Muscle layer of duodenum (tissue), 2 donors: ENCODE results near the gene STAT6.
A peak's percentile ranks its signal among the peaks of the same experiment; 100 is the strongest.

Experiments used
- H3K27ac ChIP-seq: one replicate; pipeline ENCODE4 v1.7.0; 2013; ENCODE audit warnings: mild to moderate bottlenecking, low read length
- H3K27me3 ChIP-seq: one replicate; pipeline ENCODE4 v1.7.0; 2013; ENCODE audit warnings: low read depth, mild to moderate bottlenecking, control low read depth, low read length
- H3K36me3 ChIP-seq, 2 donors: one replicate each; pipeline ENCODE4 v1.7.0; 2013; ENCODE audit warnings: low read length in 2 of 2, control low read depth in 1 of 2, mild to moderate bottlenecking in 1 of 2; ENCODE audit not compliant: insufficient read depth in 2 of 2, control insufficient read depth in 1 of 2
- H3K4me1 ChIP-seq, 2 donors: one replicate each; pipeline ENCODE4 v1.7.0; 2013; ENCODE audit warnings: low read length in 2 of 2, mild to moderate bottlenecking in 2 of 2, control low read depth in 1 of 2, moderate library complexity in 1 of 2; ENCODE audit not compliant: insufficient read depth in 2 of 2, control insufficient read depth in 1 of 2
- H3K4me3 ChIP-seq, 2 donors: one replicate each; pipeline ENCODE4 v1.7.0; 2013; ENCODE audit warnings: low read length in 2 of 2, low read depth in 1 of 2, mild to moderate bottlenecking in 1 of 2
- H3K9me3 ChIP-seq, 2 donors: one replicate each; pipeline ENCODE4 v1.7.0; 2013; ENCODE audit warnings: low read length in 2 of 2, control low read depth in 1 of 2, mild to moderate bottlenecking in 1 of 2; ENCODE audit not compliant: control insufficient read depth in 1 of 2
- donor health status: healthy.

The STAT6 gene, protein sequence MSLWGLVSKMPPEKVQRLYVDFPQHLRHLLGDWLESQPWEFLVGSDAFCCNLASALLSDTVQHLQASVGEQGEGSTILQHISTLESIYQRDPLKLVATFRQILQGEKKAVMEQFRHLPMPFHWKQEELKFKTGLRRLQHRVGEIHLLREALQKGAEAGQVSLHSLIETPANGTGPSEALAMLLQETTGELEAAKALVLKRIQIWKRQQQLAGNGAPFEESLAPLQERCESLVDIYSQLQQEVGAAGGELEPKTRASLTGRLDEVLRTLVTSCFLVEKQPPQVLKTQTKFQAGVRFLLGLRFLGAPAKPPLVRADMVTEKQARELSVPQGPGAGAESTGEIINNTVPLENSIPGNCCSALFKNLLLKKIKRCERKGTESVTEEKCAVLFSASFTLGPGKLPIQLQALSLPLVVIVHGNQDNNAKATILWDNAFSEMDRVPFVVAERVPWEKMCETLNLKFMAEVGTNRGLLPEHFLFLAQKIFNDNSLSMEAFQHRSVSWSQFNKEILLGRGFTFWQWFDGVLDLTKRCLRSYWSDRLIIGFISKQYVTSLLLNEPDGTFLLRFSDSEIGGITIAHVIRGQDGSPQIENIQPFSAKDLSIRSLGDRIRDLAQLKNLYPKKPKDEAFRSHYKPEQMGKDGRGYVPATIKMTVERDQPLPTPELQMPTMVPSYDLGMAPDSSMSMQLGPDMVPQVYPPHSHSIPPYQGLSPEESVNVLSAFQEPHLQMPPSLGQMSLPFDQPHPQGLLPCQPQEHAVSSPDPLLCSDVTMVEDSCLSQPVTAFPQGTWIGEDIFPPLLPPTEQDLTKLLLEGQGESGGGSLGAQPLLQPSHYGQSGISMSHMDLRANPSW

DNA sequence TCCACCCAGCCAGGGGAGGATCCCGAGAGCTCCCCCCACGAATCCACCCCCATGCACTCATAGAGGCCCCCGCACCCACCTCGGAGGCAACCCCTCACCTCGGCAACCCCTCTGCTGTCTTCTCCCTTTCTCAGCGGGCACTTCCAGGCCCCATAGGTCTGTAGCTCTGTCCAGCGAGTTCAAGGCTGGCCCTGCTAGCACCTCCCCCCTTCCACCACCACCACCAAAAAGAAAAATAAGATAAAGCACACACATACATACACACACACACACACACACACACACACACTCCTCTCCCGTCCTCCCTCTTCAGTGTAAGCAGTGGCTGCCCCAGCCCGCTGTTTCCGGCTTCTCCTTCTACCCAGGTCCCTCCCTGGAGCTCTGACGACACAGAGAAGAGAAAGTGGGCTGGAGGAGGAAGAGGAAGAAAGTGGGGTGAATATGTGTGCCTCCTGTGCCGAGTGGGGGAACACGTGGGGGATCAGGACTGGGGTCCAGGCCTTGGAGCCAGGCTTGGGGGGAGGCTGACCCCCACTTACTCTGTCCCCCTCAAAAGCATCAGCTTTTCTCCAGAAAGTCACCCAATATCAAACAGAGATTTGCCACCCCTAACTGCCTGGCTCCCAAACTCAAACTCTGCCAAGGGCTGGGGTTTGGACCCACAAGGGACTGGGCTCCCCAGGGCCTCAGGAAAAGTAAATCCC, at the start of gene STAT6:
Gene STAT6, minus strand, starts transcription at position 332 of the 704 bp plus-strand sequence. CDS start 3,084 bp downstream, outside the sequence.
- Histone ChIP-seq H3K36me3 (peaks cover 17 to 21% of the 10 kb centered on the region in 2 donors), H3K27me3 (no peaks in the 10 kb centered on the region), H3K4me3 (peak within 1 kb of the TSS; percentile 93 to 95), H3K27ac (peak within 1 kb of the TSS; percentile 100), H3K4me1 (peaks cover 20 to 43% of the 10 kb centered on the region in 2 donors), H3K9me3 (no peaks in the 10 kb centered on the region)

DNA sequence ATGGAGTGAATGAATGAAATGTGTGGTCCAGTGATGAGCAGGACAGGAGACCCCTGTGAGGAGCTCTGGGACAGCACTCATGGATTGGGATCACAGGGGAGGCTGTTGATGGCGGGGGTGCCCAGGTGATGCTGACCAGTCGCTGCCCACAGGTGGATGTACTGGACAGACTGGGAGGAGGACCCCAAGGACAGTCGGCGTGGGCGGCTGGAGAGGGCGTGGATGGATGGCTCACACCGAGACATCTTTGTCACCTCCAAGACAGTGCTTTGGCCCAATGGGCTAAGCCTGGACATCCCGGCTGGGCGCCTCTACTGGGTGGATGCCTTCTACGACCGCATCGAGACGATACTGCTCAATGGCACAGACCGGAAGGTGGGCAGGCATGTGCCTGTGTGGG, 49.6 kb upstream of the STAT6 start:
- Histone ChIP-seq H3K27me3 (no peaks in the 10 kb centered on the region), H3K27ac (no peak overlapping the region), H3K4me3 (no peak overlapping the region), H3K9me3 (no peaks in the 10 kb centered on the region), H3K4me1 (peaks cover 0 to 19% of the 10 kb centered on the region in 2 donors), H3K36me3 (peaks cover 62 to 73% of the 10 kb centered on the region in 2 donors)

DNA sequence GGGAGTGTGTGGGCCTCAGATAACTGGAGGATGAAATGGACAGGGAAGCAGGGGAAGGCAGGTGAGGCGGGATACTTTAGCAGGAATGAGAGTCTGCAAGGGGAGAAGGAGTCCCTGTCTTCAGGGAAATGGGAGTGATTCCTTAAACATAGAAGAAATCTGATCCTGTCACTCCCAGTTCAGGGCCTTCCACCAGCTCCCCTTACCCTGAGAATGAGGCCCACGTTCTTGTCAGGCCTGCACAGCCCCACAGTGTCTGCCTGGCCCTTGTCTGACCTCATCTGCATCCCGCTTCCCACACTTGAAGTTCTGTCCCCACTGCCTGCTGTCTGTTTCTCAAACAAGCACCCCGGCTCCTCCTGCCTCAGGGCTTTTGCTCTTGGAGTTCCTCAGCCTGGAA, 48.9 kb upstream of the STAT6 start:
- peaks cover 64 to 74% of the 10 kb centered on the region in 2 donors for H3K36me3 ChIP-seq
- no peaks in the 10 kb centered on the region for H3K27me3 ChIP-seq
- no peaks in the 10 kb centered on the region for H3K9me3 ChIP-seq
- H3K4me3 ChIP-seq: no peak overlapping the region
- H3K4me1 ChIP-seq: peaks cover 0 to 19% of the 10 kb centered on the region in 2 donors
- no peak overlapping the region for H3K27ac ChIP-seq

DNA sequence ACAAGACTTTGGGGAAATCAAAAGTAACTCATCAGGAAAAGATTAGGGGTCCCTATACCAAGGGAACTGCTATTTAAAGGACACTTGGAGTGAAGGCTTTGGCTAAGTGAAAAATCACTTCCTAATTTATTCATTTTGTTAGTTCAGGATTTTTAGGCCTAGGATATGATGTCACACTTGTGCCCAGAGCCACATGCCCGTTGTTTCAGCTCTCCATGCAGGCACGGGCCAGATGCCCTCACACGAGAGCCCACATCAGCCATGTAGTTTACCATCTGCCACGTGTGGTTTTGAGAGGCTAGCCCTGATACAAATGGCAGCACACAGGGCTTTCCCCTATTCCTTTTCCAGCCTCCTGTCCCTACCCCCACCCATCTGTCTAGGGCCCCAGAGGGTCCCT, 48.1 kb upstream of the STAT6 start:
- Histone ChIP-seq H3K27me3 (no peaks in the 10 kb centered on the region), H3K9me3 (no peaks in the 10 kb centered on the region), H3K27ac (peak overlapping the region; percentile 13), H3K36me3 (peaks cover 64 to 74% of the 10 kb centered on the region in 2 donors), H3K4me1 (peaks cover 0 to 19% of the 10 kb centered on the region in 2 donors), H3K4me3 (no peak overlapping the region)

DNA sequence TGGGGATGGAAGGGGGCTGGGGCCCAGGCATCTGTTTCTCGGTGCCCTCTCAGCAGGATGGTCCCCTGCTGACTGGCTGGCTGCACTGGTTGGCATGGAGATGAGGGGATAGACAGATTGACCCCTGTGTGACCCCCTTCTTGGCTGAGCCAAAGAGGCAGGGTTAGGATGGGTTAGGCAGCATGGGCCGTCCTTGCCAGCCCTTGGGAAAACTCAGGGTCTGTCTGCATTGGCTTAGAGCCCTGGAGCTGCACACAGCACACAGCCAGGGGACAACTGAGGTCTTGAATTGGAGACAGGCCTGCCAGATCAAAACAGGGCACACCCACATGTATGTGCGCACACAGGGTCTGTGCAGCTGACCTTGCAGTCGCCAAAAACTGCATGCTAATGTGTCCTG, 47.5 kb upstream of the STAT6 start:
- no peaks in the 10 kb centered on the region for H3K9me3 ChIP-seq
- no peaks in the 10 kb centered on the region for H3K27me3 ChIP-seq
- H3K36me3 ChIP-seq: peaks cover 64 to 74% of the 10 kb centered on the region in 2 donors
- no peak overlapping the region for H3K4me3 ChIP-seq
- H3K27ac ChIP-seq: no peak overlapping the region
- H3K4me1 ChIP-seq: peaks cover 0 to 19% of the 10 kb centered on the region in 2 donors

DNA sequence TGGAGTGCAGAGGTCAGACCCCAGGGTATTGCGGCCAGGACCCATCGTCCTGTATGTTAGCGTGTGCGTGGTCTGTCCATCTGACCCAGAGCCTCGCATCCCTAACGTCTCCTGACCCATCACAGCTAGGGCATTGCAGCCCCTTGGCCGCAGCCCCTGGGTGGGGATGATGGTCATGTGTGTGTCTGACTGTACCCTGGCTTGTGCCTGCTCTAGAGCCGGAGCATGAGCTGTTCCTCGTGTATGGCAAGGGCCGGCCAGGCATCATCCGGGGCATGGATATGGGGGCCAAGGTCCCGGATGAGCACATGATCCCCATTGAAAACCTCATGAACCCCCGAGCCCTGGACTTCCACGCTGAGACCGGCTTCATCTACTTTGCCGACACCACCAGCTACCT, 47.0 kb upstream of the STAT6 start:
- no peaks in the 10 kb centered on the region for H3K27me3 ChIP-seq
- H3K4me1 ChIP-seq: peaks cover 1 to 19% of the 10 kb centered on the region in 2 donors
- no peak overlapping the region for H3K27ac ChIP-seq
- no peaks in the 10 kb centered on the region for H3K9me3 ChIP-seq
- H3K4me3 ChIP-seq: no peak overlapping the region
- H3K36me3 ChIP-seq: peaks cover 64 to 74% of the 10 kb centered on the region in 2 donors

DNA sequence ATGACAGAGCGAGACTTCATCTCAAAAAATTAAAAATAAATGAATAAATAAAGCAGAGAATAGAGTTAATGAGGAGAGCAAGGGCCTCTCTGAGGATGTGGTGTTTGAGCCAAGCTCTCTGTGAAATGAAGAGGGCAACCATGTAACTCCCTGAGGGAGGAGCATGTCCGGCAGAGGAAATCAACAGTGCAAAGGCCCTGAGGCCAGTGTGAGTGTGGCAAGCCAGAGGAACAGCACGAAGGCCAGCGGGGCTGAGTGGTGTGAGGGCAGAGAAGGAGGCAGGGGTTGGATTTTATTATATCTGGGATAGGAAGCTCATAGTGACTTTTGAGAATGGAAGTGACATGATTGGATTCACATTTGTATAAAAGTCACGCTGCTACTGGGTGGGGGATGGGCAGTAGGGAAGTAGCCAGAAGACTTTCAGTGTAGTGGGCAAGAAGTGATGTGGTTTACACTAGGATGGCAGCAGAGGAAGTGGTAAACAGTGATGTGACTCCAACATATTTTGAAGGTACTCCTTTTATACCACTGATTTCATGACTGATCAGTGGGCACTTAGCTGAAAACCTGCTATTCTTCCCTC, 46.5 kb upstream of the STAT6 start:
- no peaks in the 10 kb centered on the region for H3K27me3 ChIP-seq
- H3K4me3 ChIP-seq: no peak overlapping the region
- no peak overlapping the region for H3K27ac ChIP-seq
- peaks cover 60 to 71% of the 10 kb centered on the region in 2 donors for H3K36me3 ChIP-seq
- H3K9me3 ChIP-seq: no peaks in the 10 kb centered on the region
- peaks cover 6 to 19% of the 10 kb centered on the region in 2 donors for H3K4me1 ChIP-seq

DNA sequence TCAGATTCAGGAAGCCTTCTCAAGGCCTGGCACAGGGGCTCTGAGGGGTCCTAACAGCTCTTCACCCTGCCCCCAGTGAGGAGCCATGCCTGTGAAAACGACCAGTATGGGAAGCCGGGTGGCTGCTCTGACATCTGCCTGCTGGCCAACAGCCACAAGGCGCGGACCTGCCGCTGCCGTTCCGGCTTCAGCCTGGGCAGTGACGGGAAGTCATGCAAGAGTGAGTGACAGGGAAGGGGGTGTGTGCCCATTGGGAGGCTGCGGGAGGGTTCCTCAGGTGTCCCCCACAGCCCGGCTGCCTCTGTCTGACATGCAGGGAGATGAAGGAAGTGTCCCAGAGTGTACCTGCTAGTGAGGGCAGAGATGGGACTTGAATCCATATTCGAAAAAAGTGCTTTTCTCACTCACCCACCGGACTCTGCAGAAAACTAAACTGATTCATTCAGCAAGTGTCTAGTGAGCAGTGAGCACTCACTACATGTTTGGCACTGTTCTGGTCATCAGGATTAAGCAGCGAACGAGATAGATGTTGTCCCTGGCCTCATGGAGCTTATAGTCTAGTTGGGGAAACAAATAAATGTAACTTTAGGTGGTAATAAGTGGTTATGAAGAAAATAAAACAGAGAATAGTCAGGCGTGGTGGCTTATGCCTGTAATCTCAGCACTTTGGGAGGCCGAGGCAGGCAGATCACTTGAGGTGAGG, 45.7 kb upstream of the STAT6 start:
- H3K27me3 ChIP-seq: no peaks in the 10 kb centered on the region
- H3K27ac ChIP-seq: no peak overlapping the region
- H3K4me3 ChIP-seq: no peak overlapping the region
- no peaks in the 10 kb centered on the region for H3K9me3 ChIP-seq
- H3K4me1 ChIP-seq: peaks cover 7 to 26% of the 10 kb centered on the region in 2 donors
- H3K36me3 ChIP-seq: peaks cover 58 to 62% of the 10 kb centered on the region in 2 donors

DNA sequence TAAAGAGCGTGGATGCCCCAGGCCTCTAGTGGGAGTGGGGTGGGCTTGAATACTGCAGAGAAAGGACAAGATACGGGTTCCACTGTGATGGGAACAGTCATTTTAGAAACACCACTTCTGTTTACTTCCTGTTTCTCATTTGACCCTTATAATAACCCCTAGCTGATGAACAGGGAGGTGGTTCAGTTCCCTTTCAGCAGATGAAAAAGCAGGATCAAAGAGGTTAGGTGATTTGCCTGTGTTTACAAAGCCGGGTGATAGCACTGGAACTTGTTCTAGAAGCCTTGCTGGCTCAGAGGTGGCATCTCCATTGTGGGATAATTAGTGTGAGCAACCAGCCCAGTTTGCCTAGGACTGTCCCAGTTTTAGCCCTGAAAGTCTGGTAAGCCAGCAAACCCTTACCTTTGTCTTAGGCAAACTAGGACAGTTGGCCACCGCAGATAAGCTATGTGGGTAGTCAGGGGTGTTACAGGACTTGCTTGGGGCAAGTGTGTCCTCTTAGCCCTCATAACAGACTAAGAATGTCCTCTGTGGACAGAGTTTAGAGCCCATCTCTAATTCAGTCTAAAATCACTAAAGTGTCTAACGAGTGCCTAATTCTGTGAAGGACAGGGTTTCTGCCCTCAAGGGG, 43.8 kb upstream of the STAT6 start:
- Histone ChIP-seq H3K9me3 (no peaks in the 10 kb centered on the region), H3K4me1 (peaks cover 7 to 34% of the 10 kb centered on the region in 2 donors), H3K27ac (no peak overlapping the region), H3K4me3 (no peak overlapping the region), H3K36me3 (peaks cover 40 to 43% of the 10 kb centered on the region in 2 donors), H3K27me3 (no peaks in the 10 kb centered on the region)

DNA sequence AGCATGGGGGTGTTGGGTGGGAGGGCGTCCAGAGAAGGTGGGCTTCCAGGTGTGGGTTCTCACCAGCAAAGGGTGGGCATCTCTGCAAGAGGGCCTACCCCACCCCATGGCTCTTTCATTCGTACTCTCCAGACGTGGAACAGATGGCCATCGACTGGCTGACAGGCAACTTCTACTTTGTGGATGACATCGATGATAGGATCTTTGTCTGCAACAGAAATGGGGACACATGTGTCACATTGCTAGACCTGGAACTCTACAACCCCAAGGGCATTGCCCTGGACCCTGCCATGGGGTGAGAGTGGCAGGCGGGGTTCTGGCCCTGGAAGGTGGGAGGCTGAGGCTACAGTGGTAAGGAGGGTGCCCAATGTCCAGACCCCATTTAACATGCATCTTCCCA, 42.9 kb upstream of the STAT6 start:
- Histone ChIP-seq H3K36me3 (peaks cover 35 to 44% of the 10 kb centered on the region in 2 donors), H3K4me1 (peaks cover 15 to 42% of the 10 kb centered on the region in 2 donors), H3K4me3 (no peak overlapping the region)

More for the DNA sequence above, 42.9 kb upstream of the STAT6 start:
- H3K9me3 ChIP-seq: no peaks in the 10 kb centered on the region
- H3K27ac ChIP-seq: no peak overlapping the region
- no peaks in the 10 kb centered on the region for H3K27me3 ChIP-seq
